Lower leg skin (tissue), 3 donors: ENCODE data around the gene SORBS2.

Experiments used
- POLR2A ChIP-seq, 2 donors: fragments of 450-650 bp; IDR thresholded peaks; one replicate each; pipeline ENCODE4 v1.6.1; 2016 to 2017; ENCODE audit warnings: antibody characterized with exemption in 2 of 2, mild to moderate bottlenecking in 1 of 2, moderate library complexity in 1 of 2
- TF ChIP-seq, protein P1 (sequence below), 3 donors: fragments of 450-650 bp; IDR thresholded peaks; one replicate each; pipeline ENCODE4 v1.5.1; 2016; ENCODE audit warnings: antibody characterized with exemption in 3 of 3, mild to moderate bottlenecking in 3 of 3, moderate library complexity in 2 of 3

DNA sequence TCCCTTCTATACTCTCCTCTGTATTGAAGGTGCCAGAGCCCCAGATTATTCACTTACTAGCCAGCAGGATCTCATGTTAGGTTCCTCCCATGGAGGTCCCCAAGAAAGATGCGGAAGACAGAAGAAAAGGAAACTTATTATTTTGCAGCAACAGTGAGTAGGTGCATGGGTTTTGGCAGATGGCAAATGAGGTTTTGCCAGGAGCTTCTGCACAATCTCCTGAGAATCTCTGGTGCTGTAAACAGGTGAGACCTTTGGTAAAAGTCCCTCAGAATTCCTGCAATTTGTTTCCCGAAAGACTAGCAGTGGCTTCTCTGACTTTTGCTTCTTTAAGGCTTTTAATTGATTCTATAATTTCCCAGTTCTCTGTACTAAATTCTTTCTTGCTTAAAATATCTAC is 29.5 kb upstream of the SORBS2 start:
- TF ChIP-seq, protein P1, sequence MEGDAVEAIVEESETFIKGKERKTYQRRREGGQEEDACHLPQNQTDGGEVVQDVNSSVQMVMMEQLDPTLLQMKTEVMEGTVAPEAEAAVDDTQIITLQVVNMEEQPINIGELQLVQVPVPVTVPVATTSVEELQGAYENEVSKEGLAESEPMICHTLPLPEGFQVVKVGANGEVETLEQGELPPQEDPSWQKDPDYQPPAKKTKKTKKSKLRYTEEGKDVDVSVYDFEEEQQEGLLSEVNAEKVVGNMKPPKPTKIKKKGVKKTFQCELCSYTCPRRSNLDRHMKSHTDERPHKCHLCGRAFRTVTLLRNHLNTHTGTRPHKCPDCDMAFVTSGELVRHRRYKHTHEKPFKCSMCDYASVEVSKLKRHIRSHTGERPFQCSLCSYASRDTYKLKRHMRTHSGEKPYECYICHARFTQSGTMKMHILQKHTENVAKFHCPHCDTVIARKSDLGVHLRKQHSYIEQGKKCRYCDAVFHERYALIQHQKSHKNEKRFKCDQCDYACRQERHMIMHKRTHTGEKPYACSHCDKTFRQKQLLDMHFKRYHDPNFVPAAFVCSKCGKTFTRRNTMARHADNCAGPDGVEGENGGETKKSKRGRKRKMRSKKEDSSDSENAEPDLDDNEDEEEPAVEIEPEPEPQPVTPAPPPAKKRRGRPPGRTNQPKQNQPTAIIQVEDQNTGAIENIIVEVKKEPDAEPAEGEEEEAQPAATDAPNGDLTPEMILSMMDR (IDR thresholded peaks at IDR 0.05) = no peak
- no peak for TF ChIP-seq POLR2A (IDR thresholded peaks at IDR 0.05)
